ENCODE results near the gene CAP1.

CAP1 gene

GRCh38 chr1:40092706-40093639 lies 52.4 kb downstream of the CAP1 start:
- TF ChIP-seq CTCF (conservative IDR thresholded peaks at IDR 0.05) = no peak
- no peak overlapping the region for H3K27ac ChIP-seq

GRCh38 chr1:40094466-40095110 lies 54.1 kb downstream of the CAP1 start:
- TF ChIP-seq CTCF (conservative IDR thresholded peaks at IDR 0.05) = no peak
- no peak overlapping the region for H3K27ac ChIP-seq

DNA sequence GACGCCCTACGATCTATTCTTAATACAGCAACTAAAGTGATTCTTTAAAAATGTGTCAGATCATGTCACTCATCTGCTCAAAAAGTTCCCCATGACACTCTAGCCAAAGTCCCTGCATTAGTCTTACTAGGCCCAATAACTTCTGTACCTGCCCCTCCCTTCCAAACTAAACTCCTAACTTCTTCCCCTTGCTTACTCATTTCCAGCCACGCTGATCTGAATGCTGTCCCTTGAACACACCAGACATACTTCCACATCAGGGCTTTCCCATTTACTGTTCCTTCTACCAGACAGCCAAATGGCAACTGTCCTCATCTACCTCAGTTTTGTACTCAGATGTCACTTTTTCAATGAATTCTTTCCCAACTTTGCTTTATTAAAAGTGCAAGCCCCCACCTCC lies 55.3 kb downstream of the CAP1 start:
- no peak overlapping the region for H3K27ac ChIP-seq
- no peak for TF ChIP-seq CTCF (conservative IDR thresholded peaks at IDR 0.05)

GRCh38 chr1:40096646-40096976 lies 56.1 kb downstream of the CAP1 start:
- TF ChIP-seq CTCF (conservative IDR thresholded peaks at IDR 0.05) = no peak
- H3K27ac ChIP-seq = peak overlapping the region; percentile 67

DNA sequence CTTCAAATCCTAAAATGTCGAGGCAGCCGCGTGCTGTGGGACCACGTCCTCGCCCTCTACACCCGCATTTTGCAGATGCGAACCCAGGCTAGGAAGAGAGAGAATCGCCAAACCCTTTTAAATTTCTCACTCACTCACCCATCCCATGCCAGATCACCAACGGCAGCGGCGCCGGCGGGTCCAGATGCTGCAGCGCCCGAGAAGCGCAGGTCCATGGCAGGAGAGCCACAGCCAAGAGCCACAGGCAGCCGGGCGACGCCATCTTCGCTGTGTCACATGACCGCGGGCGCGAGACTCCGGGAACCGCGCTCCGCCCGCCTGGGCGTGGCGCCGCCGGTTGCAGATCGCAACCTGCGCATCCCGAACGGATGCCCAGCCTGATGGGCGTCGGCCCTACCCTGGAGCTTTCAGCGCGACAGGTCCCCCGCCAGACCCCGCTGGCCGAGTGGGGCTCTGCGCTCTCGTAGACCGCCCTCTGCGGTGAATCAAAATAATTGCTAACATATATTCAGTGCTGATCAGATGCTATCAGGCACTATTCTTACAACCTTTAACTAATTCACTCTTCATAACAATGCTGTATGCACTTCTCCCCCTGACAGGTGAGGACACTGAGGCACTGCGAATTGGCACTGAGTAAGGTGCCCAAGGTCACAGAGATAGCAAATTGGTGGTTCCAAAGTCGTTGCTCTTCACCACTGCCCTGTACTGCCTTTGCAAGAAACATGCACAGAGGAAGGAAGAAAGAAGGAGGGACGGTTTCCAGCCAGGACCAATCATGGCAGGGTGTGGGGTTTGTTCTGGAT lies 56.7 kb downstream of the CAP1 start, which contains the start of gene PPT1:
Gene PPT1 (minus strand): TSS at position 276 of the 806 bp plus-strand sequence. CDS start 14 bp downstream, at position 262.
- H3K27ac ChIP-seq = peak within 1 kb of the TSS; percentile 67
- TF ChIP-seq CTCF (conservative IDR thresholded peaks at IDR 0.05) = no peak; the same call in 1 of the 2 replicates

- no peak overlapping the region for H3K27ac ChIP-seq
- no peak for TF ChIP-seq CTCF (conservative IDR thresholded peaks at IDR 0.05)
Measured at GRCh38 chr1:40102038-40102437, 61.5 kb downstream of the CAP1 start.

DNA sequence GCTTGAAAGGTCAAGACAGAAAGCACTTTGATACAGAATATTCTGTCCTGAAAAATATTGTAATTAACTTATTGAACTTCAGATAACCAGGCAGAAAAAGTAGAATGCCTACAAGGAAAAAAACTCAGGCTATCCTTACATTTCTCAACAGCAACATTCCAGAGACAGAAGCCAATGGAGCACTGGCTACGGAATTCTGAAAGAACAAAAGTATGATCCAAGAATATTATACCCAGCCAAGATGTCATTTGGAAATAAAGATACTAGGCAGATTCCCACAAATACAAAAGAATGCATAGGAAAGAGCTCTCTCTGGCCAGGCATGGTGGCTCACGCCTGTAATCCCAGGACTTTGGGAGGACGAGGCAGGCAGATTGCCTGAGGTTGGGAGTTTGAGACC lies 62.4 kb downstream of the CAP1 start:
- no peak for TF ChIP-seq CTCF (conservative IDR thresholded peaks at IDR 0.05)
- no peak overlapping the region for H3K27ac ChIP-seq
